HG02678 (cell line): ENCODE data around the gene EPHA4.

Experiments
- ATAC-seq: cut with Tn5 transposase; IDR thresholded peaks from one replicate; pipeline ENCODE4 v1.9.1; 2021; ENCODE audit warnings: mild to moderate bottlenecking, moderate library complexity; ENCODE audit not compliant: unreplicated experiment

The EPHA4 gene

GRCh38 chr2:221546505-221547225 is 25.4 kb downstream of the EPHA4 start:
- no peak for ATAC-seq

DNA sequence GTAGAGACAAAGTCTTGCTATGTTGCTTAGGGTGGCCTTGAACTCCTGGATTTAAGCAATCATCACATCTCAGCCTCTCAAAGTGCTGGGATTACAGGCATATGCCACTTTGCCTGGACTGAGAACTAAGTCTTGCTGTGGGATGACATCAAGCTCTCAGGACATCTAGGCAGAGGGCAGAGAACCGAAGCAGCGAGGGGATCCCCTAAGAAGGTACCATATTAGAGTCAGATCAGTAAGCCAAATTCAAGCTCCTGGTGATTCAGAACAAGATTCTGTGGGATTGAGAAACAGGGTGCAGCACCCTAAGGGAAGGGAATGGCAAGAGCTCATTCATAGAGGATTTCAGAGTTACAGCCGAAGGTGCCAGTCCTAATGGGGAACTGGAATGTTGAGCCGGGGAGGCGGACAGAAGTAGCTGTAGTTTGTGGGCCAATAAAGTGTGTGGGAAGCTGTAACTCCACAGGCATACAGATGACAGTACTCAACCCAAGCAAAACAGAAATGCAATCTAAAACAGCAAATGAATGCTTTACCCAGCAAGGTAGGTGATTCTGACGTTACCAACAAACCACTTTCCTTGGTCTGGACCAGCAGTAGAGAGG is 30.9 kb downstream of the EPHA4 start:
- no peak for ATAC-seq

- no peak for ATAC-seq
Measured at GRCh38 chr2:221539246-221539645, 32.9 kb downstream of the EPHA4 start.

DNA sequence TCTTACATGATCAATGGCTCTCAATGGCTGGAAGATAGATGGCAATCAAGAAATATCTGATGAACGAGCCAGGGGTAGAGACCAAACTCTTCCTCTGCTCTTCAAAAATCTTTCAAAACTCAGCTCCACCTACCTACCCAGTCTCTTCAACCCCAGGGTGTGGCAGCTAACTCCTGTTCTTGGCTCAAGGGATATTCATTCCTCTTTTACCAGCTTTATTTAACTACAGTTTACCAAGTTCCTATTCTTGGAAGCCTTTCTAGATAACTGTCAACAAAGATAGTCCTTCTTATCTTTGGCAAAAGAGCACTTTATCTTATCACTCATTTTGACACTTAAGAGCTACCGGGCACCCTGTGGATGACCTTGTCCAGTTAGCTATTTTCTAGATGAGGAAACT is 36.3 kb downstream of the EPHA4 start:
- no peak for ATAC-seq

DNA sequence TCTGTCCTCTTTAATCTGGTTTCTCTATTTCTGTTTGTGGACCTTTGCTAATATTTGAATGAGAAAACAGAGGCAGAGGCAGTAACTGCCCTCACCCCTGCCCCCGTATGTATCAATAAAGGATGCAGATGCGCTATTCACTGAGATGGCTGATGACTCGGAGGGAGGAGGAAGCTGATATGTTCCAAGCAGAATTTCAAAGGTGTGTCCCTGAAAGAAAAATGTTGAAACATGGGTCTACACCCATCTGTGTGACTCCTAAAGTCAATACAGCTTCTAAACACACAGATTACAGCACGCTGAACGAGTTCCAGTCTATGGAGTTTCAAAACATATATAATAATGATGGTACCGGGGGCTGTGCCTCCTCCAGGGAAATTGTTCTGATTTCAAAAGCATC is 38.8 kb downstream of the EPHA4 start:
- ATAC-seq: no peak

DNA sequence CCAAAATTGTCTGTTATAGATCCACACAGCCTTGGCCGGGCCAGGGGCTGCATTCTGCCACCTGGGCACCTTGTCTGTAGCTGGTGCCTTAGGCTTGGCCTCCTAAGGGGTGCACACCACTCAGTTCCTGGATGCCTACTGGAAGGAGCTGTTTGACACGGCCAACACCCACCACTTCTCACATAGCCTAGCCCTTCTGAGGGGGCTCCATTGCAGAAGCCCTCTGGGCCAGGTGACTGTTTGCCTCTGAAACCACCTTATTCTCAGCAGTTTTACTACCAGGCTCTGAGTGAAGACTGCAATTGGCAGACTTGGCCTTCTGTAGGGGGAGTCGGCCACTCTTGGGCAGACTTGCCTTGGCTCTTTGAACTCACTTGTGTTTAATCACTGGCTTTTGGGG is 39.5 kb downstream of the EPHA4 start:
- ATAC-seq: no peak

DNA sequence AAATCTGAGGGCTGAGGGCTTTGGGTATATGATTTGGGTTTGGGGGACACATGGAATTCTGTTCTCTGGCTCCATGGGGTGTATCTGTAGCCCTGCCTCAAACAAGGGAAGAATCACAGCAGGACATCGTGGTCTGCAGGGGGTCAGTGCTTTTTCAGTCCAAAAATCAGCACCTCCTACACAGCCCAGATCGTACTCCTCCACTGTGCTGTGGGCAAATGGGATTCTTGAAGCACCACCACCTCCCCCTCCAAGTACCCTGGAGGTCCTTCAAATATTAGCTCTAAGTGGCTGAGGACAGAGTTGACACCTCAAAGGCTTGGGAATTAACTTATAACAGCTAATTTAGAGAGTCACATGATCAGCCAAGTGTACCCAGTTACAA is 41.5 kb downstream of the EPHA4 start:
- no peak for ATAC-seq

DNA sequence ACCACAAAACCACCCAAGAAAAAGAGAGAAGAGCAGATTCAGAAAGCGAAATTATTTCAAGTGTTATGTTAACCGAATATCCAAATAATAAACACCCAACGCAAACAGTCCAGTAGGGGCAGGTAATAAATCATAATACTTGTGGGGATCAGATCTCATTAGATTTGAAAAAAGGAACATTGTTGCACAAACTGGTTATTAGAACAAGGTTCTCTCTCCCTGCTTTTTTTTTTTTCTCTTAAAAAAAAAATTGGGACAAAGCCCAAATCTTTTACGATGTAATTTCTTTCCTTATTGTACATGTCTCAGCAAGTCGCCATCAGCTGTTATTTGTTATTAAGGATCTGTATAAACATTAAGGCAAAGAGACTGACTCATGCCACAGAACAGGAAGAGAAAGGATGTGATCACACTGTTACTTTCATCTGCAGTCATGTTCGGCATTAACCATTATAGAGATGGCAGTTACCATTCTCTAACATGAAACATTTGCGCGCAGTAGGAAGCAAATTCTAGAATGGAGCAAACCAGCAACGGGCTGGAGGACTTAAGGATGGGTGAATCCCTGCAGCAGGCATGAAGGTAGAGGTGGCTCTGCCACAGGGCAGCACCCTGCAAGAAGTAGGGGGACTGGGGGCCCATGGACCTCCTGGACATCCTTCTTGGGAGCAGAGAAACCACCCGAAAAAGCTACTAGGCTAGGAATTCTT is 42.0 kb downstream of the EPHA4 start:
- no peak for ATAC-seq

GRCh38 chr2:221529177-221529942 is 42.7 kb downstream of the EPHA4 start:
- no peak for ATAC-seq

GRCh38 chr2:221527776-221528309 is 44.3 kb downstream of the EPHA4 start:
- no peak for ATAC-seq

DNA sequence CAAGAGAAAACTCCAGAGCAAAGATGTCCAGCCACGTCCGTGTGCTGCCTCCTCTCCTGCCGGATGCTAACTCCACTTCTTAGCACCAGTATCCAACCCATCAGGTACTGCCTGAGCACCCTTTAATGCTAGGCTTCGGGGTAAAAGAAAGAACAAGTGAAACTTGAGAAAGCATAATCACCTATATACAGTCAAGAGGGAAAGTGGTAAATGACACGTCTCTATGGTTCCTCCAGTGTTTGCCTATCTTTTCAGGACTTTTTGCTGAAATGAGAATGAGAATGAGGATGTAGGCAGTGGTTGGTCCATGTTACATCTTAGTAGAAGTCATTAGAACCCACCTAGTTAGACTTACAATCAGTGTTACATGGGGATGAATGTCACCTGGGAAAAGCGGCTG is 47.9 kb downstream of the EPHA4 start:
- ATAC-seq: no peak

- ATAC-seq: no peak
Measured at GRCh38 chr2:221521233-221521845, 50.8 kb downstream of the EPHA4 start.

- ATAC-seq: no peak
Measured at GRCh38 chr2:221518935-221519625, 53.0 kb downstream of the EPHA4 start.

DNA sequence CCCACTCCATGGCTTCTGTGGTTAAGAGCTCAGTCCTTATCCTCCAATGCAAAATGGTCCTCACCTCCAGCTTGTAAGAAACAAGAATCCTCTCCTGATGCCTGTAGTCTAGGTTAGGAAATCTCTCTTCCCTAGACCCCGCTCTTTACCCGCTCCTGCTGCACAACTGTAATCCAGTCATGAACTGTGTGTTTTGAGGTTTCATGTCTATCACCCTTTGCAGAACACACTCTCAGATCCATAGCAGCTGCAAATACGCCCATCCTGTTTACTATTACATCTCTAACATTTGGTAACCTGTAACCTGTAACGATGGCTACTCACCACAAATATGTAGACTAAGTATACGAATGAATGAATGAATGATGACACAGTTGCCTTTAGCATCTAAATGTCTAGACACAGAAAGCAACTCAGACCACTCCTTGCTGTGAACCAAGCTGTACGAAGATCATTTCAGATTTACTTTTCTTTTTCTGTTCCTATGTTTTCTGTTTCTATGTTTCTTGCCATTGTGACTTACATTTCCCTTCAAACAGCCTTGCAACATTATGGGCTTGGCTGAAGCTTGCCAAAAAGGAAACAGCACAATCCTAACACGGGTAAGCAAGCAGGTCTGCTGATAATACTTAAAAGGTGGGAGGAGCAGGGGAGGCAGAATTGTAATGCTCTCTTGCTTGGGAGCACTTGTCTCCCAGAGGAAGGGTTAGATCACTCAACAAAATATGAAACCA is 53.7 kb downstream of the EPHA4 start:
- ATAC-seq: peak; percentile 43

DNA sequence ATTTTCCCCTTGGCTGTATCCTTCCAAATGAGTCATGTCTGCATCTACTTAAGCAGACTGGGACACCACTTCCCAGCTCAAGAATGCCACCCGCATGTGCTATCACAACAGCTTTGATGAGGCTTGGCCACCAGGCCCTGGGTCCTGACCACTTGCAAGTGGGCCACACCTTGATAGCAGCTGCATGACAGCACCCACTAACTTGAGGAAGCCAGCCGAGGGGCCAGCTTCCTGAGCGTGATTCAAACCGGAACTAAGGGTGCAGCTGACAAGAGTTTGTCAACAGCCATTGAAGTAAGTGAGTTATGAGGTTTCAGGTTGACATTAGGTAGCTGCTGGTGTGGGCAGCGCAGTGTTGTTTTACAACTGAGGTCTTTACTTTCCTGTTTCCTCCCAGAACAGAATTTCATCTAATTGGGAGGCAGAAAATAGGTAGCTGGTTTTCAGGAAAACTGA is 54.4 kb downstream of the EPHA4 start:
- ATAC-seq: peak; percentile 91

DNA sequence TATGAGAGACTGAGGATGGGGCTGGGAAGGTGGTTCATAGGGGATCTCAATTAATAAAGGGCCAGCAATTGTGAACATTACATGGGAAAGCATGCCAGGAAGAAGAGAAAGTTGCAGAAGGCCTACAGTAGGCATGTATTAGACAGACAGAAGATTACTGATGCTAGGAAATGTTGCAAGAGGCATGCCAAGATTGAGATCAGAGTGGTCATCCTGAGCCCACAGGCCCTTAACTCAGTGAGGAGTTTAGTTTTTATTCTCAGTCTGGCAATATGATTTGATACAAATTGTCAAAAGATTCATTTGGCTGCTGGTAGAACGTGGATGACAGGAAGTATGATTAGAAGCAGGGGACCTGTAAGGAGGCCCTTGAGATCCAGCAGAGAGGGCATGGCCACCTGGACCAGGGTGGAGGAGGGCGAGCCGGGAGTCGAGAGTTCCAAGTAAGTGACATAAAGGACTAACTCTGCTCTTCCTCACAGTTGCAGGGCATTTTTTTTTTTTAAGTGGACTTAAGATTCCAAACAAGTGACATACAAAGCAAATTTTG is 54.9 kb downstream of the EPHA4 start:
- no peak for ATAC-seq

- no peak for ATAC-seq
Measured at GRCh38 chr2:221515864-221516263, 56.2 kb downstream of the EPHA4 start.

- ATAC-seq: no peak
Measured at GRCh38 chr2:221514305-221515040, 57.6 kb downstream of the EPHA4 start.
